IPS-NIHi11 (cell line): ENCODE data around the gene FAM228A.
"Not testable (repeated sequence)": the region's sequence is repeated elsewhere in the genome, so short reads cannot be mapped to it uniquely, and the experiment has no call there.

Experiments
- DNase-seq: peaks from one replicate; pipeline ENCODE4 v3.0.0; 2012; ENCODE audit warnings: mixed read lengths, low spot score

The FAM228A gene

GRCh38 chr2:24191156-24191555, 16.3 kb downstream of the FAM228A start:
- no peak for DNase-seq

- DNase-seq: no peak
Measured at GRCh38 chr2:24191848-24192247, 17.0 kb downstream of the FAM228A start.

DNA sequence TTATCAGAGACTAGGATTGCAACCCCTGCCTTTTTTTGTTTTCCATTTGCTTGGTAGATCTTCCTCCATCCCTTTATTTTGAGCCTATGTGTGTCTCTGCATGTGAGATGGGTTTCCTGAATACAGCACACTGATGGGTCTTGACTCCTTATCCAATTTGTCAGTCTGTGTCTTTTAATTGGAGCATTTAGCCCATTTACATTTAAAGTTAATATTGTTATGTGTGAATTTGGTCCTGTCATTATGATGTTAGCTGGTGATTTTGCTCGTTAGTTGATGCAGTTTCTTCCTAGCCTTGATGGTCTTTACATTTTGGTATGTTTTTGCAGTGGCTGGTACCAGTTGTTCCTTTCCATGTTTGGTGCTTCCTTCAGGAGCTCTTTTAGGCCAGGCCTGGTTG, 22.4 kb downstream of the FAM228A start:
- DNase-seq: not testable (repeated sequence)

DNA sequence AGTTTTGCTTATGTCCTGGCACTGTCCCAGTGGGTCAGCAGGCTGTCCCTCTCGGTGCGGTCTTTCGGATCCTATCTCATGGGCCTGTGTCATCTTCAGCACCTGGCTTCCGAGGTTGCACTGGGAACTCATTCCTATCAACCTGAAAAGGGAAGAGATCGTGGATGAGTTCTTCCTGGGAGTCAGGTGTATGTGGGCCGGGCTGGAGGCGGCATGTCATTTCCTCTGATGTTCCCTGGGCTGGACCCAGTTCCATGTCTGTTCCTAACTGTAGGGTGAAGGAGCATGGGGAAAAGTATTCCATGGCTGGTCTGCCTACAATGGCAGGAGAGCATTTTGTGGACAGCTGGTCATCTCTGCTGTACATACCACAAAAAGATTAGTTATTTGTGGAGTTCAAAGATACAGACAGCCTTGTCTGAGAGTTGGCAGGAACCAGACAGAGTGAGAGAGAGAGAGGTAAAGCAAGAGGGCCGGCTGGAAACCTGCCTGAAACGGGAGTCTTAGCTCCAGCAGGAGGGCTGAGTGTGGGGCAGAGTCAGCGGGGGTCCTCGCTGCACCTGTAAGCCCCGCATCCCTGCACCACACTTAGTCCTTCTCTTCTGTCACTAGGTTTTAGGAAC, 25.2 kb downstream of the FAM228A start:
- no peak for DNase-seq

DNA sequence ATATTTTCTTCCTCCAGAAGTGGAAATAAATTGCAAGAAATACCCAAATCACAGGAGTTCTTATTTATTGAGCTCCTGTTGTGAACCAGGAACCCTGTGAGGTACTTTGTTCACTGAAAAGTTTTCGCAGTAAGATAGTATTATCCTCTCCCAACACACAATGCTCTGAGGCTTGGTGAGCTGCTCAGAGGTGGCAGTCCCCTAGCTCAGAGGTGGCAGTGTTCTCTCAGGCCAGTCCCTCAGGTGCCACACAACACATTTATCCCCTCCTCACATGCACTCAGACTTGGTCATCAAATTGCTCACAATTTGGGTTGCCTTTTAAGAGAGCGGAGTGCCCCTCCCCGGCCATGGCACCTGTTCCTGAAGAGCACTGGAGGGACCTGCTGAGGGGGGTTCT, 25.9 kb downstream of the FAM228A start:
- DNase-seq: no peak

DNA sequence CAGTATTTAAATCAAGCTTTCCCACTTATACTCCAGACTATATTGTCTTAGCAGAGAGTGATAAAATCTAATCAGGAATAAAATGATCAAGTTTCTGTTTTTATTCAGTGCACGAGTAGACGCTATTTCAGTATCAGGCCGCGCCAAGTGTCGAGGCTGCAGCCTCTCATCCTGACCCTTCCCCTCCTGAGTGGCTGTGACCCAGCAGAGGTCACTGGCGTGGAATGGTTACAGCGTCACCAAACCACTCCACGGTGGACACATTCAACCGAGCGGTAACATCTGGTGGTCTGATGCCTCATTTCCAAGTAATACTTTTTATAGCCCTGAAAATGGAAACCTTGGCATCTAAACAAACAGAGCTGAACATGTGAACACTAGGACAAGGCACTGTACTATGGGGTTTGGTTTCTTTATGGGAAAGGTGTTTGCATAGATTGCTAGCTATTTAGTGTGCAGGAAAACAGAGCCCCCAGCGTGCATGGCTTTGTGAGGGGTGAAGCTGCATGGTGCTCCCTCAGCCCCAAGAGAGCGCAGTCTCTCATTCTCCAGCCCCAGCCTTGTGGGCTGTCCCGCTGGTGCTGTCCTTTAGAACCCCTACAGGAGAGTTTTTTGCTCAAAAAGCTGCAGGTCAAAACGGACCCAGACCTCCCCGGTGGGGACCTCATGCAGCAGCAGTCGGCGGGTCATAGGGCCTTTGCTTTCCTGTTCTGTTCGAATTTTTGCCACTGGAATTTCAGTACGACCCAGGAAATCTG, 28.4 kb downstream of the FAM228A start:
- no peak for DNase-seq

- DNase-seq: no peak
Measured at GRCh38 chr2:24203787-24204150, 28.9 kb downstream of the FAM228A start.

DNA sequence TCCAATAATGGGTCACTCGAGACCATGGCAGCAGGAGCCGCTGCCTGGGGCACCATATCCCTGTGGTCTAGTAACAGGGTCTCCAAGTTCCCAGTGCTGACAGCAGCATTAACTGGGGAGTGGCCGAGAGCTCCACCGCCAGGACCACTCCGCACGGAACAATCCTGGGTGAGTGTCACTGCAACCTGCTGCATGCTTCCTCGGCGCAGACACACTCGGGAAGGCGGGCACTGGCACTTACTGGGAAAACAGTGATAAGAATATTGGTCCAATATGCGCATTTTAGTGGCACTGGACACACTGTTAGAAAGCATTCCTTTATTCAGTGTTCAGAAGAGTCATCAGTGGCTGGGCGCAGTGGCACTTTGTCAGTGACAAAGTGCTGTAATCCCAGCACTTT, 29.7 kb downstream of the FAM228A start:
- no peak for DNase-seq

GRCh38 chr2:24205131-24205530, 30.3 kb downstream of the FAM228A start:
- no peak for DNase-seq

DNA sequence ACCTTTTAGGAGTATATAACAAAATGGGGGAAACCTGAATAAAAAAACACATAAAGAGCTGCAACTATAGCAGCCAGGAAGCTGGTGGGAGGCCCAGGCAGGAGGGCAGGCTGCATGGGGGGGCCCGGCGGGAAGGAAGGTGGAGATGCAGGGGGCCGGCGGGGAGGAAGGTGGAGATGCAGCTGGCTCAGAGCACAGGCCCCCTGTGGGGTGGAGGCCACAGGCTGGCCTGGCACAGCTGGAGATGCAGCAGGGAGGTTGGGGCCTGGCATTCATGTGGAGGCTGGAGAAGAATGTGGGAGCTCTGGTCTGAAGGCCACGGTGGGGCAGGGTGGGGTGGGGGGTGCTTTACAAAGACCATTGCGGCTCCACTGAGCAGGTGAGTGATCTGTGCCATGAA, 31.4 kb downstream of the FAM228A start:
- DNase-seq: no peak

DNA sequence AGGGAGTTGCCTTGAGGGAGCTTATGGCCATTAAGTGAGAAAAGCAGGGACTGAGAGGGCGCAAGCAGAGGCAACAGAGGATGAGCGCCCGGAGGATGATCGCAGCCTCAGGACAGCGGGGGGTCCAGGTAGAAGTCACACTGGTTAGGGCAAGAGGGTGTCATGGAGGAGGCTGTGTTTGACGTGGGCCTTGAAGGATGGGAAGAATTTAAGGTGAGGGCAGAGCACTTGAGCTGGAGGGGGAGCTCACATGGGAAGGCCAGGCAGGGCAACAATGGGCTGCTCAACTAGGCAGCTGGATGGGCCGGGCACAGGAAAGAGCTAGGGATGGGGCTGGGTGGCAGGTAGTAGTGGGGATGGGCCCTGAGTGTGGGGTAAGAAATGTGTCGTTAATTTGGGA, 31.9 kb downstream of the FAM228A start:
- no peak for DNase-seq

DNA sequence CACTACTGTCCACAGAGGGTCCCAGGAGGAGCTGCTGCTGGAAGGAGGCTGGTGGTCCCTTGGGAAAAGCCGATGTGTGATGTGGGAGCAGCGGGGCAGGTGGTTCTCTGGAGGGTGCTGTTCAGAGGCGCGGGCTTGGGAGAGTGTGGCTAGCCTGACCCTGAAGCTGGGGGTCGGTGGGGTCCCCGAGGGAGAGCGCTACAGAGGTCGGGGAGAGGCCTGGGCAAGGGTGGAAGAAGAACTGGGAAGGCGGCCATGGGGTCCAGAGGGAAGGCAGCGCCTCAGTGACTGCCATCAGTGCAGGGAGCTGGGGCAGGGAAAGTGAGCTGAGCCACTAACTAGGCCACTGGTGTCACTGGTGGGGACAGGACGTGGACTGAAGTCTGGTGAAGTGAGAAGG, 32.5 kb downstream of the FAM228A start:
- DNase-seq: no peak

DNA sequence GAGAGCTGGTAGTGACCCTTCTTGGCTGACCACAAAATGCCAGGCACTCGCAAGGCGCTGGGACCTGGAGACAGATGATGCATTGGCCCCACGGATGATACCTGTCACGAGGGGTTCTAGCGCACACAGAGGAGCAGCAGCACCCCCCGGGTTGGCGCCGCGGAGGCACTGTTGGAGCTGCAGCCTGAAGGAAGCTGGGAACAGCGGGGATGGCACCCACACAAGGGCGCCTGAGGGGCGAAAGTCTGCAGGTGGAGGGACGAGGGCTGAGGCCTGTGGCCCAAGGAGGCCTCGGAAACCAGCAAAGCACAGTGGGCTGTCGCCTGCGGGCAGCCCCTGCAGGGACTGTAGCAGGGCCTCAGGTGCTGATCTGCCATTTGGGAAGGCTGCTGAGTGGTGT, 33.6 kb downstream of the FAM228A start:
- DNase-seq: no peak

GRCh38 chr2:24209389-24210105, 34.7 kb downstream of the FAM228A start:
- peak; percentile 31 for DNase-seq

DNA sequence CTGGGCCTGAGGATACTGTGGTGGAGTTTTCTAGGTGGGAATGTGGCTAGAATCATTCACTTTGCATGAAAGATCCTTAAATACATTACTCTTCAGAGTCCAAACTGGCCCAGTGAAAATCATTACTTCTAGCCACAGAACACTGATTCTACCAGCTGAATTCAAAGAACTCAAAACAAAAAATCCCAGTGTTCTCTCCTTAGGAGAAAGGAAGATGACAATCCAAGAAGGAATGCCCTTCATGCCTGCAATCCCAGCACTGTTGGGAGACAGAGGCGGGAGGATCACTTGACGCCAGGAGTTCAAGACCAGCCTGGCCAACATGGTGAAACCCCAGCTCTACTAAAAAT, 35.2 kb downstream of the FAM228A start:
- DNase-seq: no peak

GRCh38 chr2:24210723-24211122, 35.9 kb downstream of the FAM228A start:
- no peak for DNase-seq

- no peak for DNase-seq
Measured at GRCh38 chr2:24211408-24211807, 36.6 kb downstream of the FAM228A start.

GRCh38 chr2:24214880-24215279, 40.0 kb downstream of the FAM228A start:
- DNase-seq: no peak

- no peak for DNase-seq
Measured at GRCh38 chr2:24220554-24221291, 45.9 kb downstream of the FAM228A start.

GRCh38 chr2:24221343-24222050, 46.6 kb downstream of the FAM228A start:
- DNase-seq: no peak

GRCh38 chr2:24222946-24223345, 48.1 kb downstream of the FAM228A start:
- no peak for DNase-seq
